Neural progenitor cell (in vitro differentiated cells): ENCODE data around the gene TNFRSF11A. TPM values are rescaled to one million over a fixed set of nuclear protein-coding genes. Genes with fewer than 3 reads are reported as not detected.
A peak's percentile ranks its signal among the peaks of the same experiment; 100 is the strongest.

ENCODE experiments used
- DNase-seq: peaks from one replicate; pipeline ENCODE4 v3.0.0-alpha.2; 2016; ENCODE audit warnings: low spot score
- H2AFZ ChIP-seq: fragments of 200-600 bp; sonication (generic); replicated peaks from 2 replicates; pipeline ENCODE4 v1.6.1; 2016; ENCODE audit warnings: antibody characterized with exemption
- H3F3A ChIP-seq: fragments of 200-600 bp; sonication (generic); 2 replicates; pipeline ENCODE4 v1.6.1; 2016; ENCODE audit warnings: antibody characterized with exemption, low read depth
- H3K27ac ChIP-seq: fragments of 200-600 bp; sonication (generic); 2 replicates; pipeline ENCODE4 v1.5.1; 2016; ENCODE audit warnings: mild to moderate bottlenecking
- H3K27me3 ChIP-seq: fragments of 200-600 bp; sonication (generic); 2 replicates; pipeline ENCODE4 v1.6.1; 2016; ENCODE audit warnings: mild to moderate bottlenecking, moderate library complexity
- H3K36me3 ChIP-seq: fragments of 200-600 bp; sonication (generic); 2 replicates; pipeline ENCODE4 v1.5.1; 2016
- H3K4me1 ChIP-seq: fragments of 200-600 bp; sonication (generic); 2 replicates; pipeline ENCODE4 v1.6.1; 2016; ENCODE audit warnings: mixed run types
- H3K4me2 ChIP-seq: fragments of 200-600 bp; sonication (generic); 2 replicates; pipeline ENCODE4 v1.6.1; 2016
- H3K4me3 ChIP-seq: fragments of 200-600 bp; sonication (generic); 2 replicates; pipeline ENCODE4 v1.5.1; 2016
- H3K79me2 ChIP-seq: fragments of 200-600 bp; sonication (generic); 2 replicates; pipeline ENCODE4 v1.6.1; 2016; ENCODE audit warnings: low read depth
- H3K9ac ChIP-seq: fragments of 200-600 bp; sonication (generic); 2 replicates; pipeline ENCODE4 v1.6.1; 2016
- H3K9me3 ChIP-seq: fragments of 200-600 bp; sonication (generic); 2 replicates; pipeline ENCODE4 v1.5.1; 2016; ENCODE audit warnings: low read depth
- H4K20me1 ChIP-seq: fragments of 200-600 bp; sonication (generic); 2 replicates; pipeline ENCODE4 v1.6.1; 2016; ENCODE audit warnings: low read depth
- H3K27ac Mint-ChIP-seq: 3 replicates; pipeline ENCODE4 v1.8.0; 2021; ENCODE audit warnings: mixed read lengths
- H3K27me3 Mint-ChIP-seq: 2 replicates; pipeline ENCODE4 v1.8.0; 2022; ENCODE audit warnings: low read depth, mild to moderate bottlenecking, inconsistent platforms, moderate library complexity, mixed read lengths; ENCODE audit not compliant: insufficient read depth
- H3K36me3 Mint-ChIP-seq: 3 replicates; pipeline ENCODE4 v1.8.0; 2021; ENCODE audit warnings: mixed read lengths
- H3K4me1 Mint-ChIP-seq: 3 replicates; pipeline ENCODE4 v1.8.0; 2021; ENCODE audit warnings: mixed read lengths
- H3K4me3 Mint-ChIP-seq: 3 replicates; pipeline ENCODE4 v1.8.0; 2021; ENCODE audit warnings: mild to moderate bottlenecking, moderate library complexity, mixed read lengths
- H3K9me3 Mint-ChIP-seq: 3 replicates; pipeline ENCODE4 v1.8.0; 2020; ENCODE audit warnings: mixed read lengths
- CTCF ChIP-seq: fragments of 200-600 bp; sonication (generic); IDR thresholded peaks from 2 replicates; pipeline ENCODE4 v1.5.1; 2017; ENCODE audit warnings: antibody characterized with exemption, mild to moderate bottlenecking
- EZH2 ChIP-seq: fragments of 200-600 bp; sonication (generic); IDR thresholded peaks from 2 replicates; pipeline ENCODE4 v1.6.1; 2017; ENCODE audit warnings: antibody characterized with exemption, mild to moderate bottlenecking, moderate library complexity
- EZH2phosphoT487 ChIP-seq: fragments of 200-600 bp; sonication (generic); IDR thresholded peaks from 2 replicates; pipeline ENCODE4 v1.6.1; 2017; ENCODE audit warnings: antibody characterized with exemption
- total RNA-seq: library from RNA; depleted of rRNA; stranded (reverse); fragments of >200 nt; gene quantifications from 2 replicates; pipeline ENCODE4 v1.2.3, GENCODE V29; 2015; ENCODE audit warnings: low replicate concordance

TNFRSF11A gene
- total RNA-seq, 1 donor from 2014 or later, result 0.47 TPM

- Mint-ChIP-seq H3K36me3 (no peaks in the 10 kb centered on the region), H3K9me3 (no peaks in the 10 kb centered on the region), H3K27me3 (peaks cover 4% of the 10 kb centered on the region), H3K27ac (no peak overlapping the region), H3K4me3 (no peak overlapping the region), H3K4me1 (peaks cover 24% of the 10 kb centered on the region)
- Histone ChIP-seq H3K79me2 (no peaks in the 10 kb centered on the region), H3K27me3 (no peaks in the 10 kb centered on the region), H3K36me3 (no peaks in the 10 kb centered on the region), H3K4me2 (peak overlapping the region; percentile 67), H4K20me1 (no peaks in the 10 kb centered on the region), H3K9ac (no peak overlapping the region), H2AFZ (peak overlapping the region; percentile 27), H3K27ac (no peak overlapping the region), H3K9me3 (no peaks in the 10 kb centered on the region), H3K4me3 (peak overlapping the region; percentile 20), H3K4me1 (peaks cover 15% of the 10 kb centered on the region), H3F3A (peaks cover 11% of the 10 kb centered on the region)
- TF ChIP-seq EZH2phosphoT487 (no peak), EZH2 (no peak), CTCF (no peak)
- DNase-seq, result no peak
Measured at GRCh38 chr18:62339106-62339988, 14.2 kb downstream of the TNFRSF11A start.

- Histone ChIP-seq H3F3A (peaks cover 11% of the 10 kb centered on the region), H3K4me1 (peaks cover 15% of the 10 kb centered on the region), H3K79me2 (no peaks in the 10 kb centered on the region), H3K9ac (no peak overlapping the region), H3K27ac (no peak overlapping the region), H3K36me3 (no peaks in the 10 kb centered on the region), H3K4me3 (no peak overlapping the region), H4K20me1 (no peaks in the 10 kb centered on the region), H3K27me3 (no peaks in the 10 kb centered on the region), H3K4me2 (no peak overlapping the region), H3K9me3 (no peaks in the 10 kb centered on the region), H2AFZ (no peak overlapping the region)
- DNase-seq, result no peak
- TF ChIP-seq CTCF, result no peak
- TF ChIP-seq EZH2phosphoT487, result no peak
- TF ChIP-seq EZH2, result no peak
- Mint-ChIP-seq H3K36me3 (no peaks in the 10 kb centered on the region), H3K27ac (peak overlapping the region; percentile 24), H3K27me3 (peaks cover 4% of the 10 kb centered on the region), H3K9me3 (no peaks in the 10 kb centered on the region), H3K4me3 (no peak overlapping the region), H3K4me1 (peaks cover 33% of the 10 kb centered on the region)
Measured at GRCh38 chr18:62340996-62341395, 15.9 kb downstream of the TNFRSF11A start.

GRCh38 chr18:62341473-62341872 is 16.4 kb downstream of the TNFRSF11A start:
- peaks cover 38% of the 10 kb centered on the region for H3K4me1 Mint-ChIP-seq

More at GRCh38 chr18:62341473-62341872, 16.4 kb downstream of the TNFRSF11A start:
- Histone ChIP-seq H3K27ac (no peak overlapping the region), H3K36me3 (no peaks in the 10 kb centered on the region), H3K27me3 (no peaks in the 10 kb centered on the region), H3F3A (peaks cover 11% of the 10 kb centered on the region), H3K79me2 (no peaks in the 10 kb centered on the region), H3K4me1 (peaks cover 20% of the 10 kb centered on the region), H3K4me2 (no peak overlapping the region), H3K9me3 (no peaks in the 10 kb centered on the region), H4K20me1 (no peaks in the 10 kb centered on the region), H2AFZ (no peak overlapping the region), H3K9ac (no peak overlapping the region), H3K4me3 (no peak overlapping the region)
- Mint-ChIP-seq H3K27me3 (peaks cover 4% of the 10 kb centered on the region), H3K36me3 (no peaks in the 10 kb centered on the region), H3K9me3 (no peaks in the 10 kb centered on the region), H3K27ac (no peak overlapping the region), H3K4me3 (peak overlapping the region; percentile 63)
- TF ChIP-seq EZH2phosphoT487, result no peak
- no peak for TF ChIP-seq EZH2
- TF ChIP-seq CTCF, result no peak
- DNase-seq, result no peak
